Spinal cord (tissue), 10 donors: ENCODE results near the gene MSN. TPM values are rescaled to one million over a fixed set of nuclear protein-coding genes. Genes with fewer than 3 reads are reported as not detected.

ENCODE experiments used
- DNase-seq, 6 donors: peaks; one replicate each; pipeline versions ENCODE4 v3.0.0 to v3.0.0-alpha.2; 2013 to 2015; ENCODE audit warnings: low spot score in 6 of 6, low read depth in 4 of 6
- H3K27ac ChIP-seq: one replicate; pipeline ENCODE4 v1.5.1; 2013; ENCODE audit warnings: low read depth, low read length, control low read depth
- H3K27me3 ChIP-seq: one replicate; pipeline ENCODE4 v1.6.1; 2013; ENCODE audit warnings: low read length; ENCODE audit not compliant: control insufficient read depth, insufficient read depth
- H3K36me3 ChIP-seq: one replicate; pipeline ENCODE4 v1.6.1; 2013; ENCODE audit warnings: low read length; ENCODE audit not compliant: control insufficient read depth, insufficient read depth
- H3K4me1 ChIP-seq: one replicate; pipeline ENCODE4 v1.6.1; 2013; ENCODE audit warnings: low read length; ENCODE audit not compliant: control insufficient read depth, insufficient read depth
- H3K4me3 ChIP-seq: one replicate; pipeline ENCODE4 v1.5.1; 2013; ENCODE audit warnings: low read depth, low read length, control low read depth
- H3K9me3 ChIP-seq: one replicate; pipeline ENCODE4 v1.6.1; 2013; ENCODE audit warnings: low read length; ENCODE audit not compliant: control insufficient read depth, insufficient read depth
- WGBS: methylation state at CpG from one replicate; pipeline ENCODE4 v1.1.5; 2013; ENCODE audit warnings: missing lambda C conversion rate; ENCODE audit not compliant: insufficient coverage; 5-methylcytosine and 5-hydroxymethylcytosine counted together
- polyA plus RNA-seq, 2 donors: library from polyadenylated mRNA; unstranded; fragments of 120-200 nt; gene quantifications; one replicate each; pipeline ENCODE4 v1.2.1, GENCODE V29; 2013; ENCODE audit not compliant: insufficient read length in 2 of 2
- total RNA-seq, 2 donors: library from RNA; depleted of rRNA in 1 of 2; stranded (reverse); fragments of 120-200 nt in 1 of 2; fragments of >200 nt in 1 of 2; gene quantifications; one replicate each; pipeline versions ENCODE4 v1.2.3 to v1.2.4, GENCODE V29; 2013 to 2014
- donor health status: healthy.

Gene MSN
- total and polyA plus RNA-seq, 4 donors, result 75.2 to 156 (median 141) TPM

GRCh38 chrX:65668377-65669310 is 1.2 kb downstream of the MSN start:
- Histone ChIP-seq H3K36me3 (no peaks in the 10 kb centered on the region), H3K4me3 (peak overlapping the region; percentile 55), H3K4me1 (peaks cover 6% of the 10 kb centered on the region), H3K9me3 (no peaks in the 10 kb centered on the region), H3K27ac (peak overlapping the region; percentile 85), H3K27me3 (no peaks in the 10 kb centered on the region)
- DNase-seq, result peak in 3 of 6 donors; percentile 26 to 72 (median 57)
- WGBS, result 56% methylated on average over 4 of the region's 13 CpGs

DNA sequence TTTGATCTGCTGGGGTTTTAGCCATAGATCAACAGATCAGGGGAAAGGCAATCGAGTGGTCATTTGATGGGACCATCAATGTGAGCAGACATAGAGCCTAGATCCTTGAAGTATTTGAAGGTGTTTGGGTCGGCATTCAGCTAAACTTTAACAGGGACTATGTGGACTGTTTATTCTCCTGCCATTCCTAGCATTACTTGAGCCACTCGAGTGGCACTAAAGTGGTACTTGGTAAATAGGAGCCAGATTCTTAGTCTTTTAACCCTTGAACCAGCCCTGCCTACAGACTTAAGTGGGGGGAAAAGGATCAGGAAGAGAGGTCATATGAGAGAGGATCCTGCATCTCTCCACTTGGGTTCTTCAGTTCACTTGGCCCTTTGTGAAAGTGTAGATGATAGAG is 3.8 kb downstream of the MSN start:
- Histone ChIP-seq H3K27me3 (no peaks in the 10 kb centered on the region), H3K27ac (peak overlapping the region; percentile 31), H3K36me3 (no peaks in the 10 kb centered on the region), H3K4me3 (no peak overlapping the region), H3K9me3 (no peaks in the 10 kb centered on the region), H3K4me1 (peaks cover 6% of the 10 kb centered on the region)
- no peak for DNase-seq
- WGBS, result 52% methylated on average over 2 of the region's 3 CpGs

DNA sequence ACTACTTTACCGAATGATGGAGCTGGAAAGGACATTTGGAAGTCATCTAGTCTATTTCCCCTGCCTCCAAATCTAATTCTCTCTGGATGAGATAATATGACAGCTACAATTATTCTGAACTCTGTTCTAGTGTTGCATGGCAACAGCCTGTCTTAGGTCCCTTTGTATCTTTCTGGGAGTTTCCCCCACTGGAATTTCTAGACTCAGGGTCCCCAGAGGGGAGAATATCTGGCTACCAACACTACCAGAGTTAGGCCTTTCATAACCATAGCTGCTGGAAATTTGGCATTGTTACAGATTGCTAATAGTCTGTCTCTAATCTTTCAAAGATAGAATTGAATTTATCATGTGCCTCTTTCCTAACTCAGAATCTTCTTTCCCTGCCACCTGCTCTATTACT is 4.5 kb downstream of the MSN start:
- Histone ChIP-seq H3K27ac (peak overlapping the region; percentile 31), H3K27me3 (no peaks in the 10 kb centered on the region), H3K9me3 (no peaks in the 10 kb centered on the region), H3K4me3 (no peak overlapping the region), H3K4me1 (peaks cover 5% of the 10 kb centered on the region), H3K36me3 (no peaks in the 10 kb centered on the region)
- no peak for DNase-seq
- no CpG with 5 or more reads among the region's 1 CpG for WGBS

DNA sequence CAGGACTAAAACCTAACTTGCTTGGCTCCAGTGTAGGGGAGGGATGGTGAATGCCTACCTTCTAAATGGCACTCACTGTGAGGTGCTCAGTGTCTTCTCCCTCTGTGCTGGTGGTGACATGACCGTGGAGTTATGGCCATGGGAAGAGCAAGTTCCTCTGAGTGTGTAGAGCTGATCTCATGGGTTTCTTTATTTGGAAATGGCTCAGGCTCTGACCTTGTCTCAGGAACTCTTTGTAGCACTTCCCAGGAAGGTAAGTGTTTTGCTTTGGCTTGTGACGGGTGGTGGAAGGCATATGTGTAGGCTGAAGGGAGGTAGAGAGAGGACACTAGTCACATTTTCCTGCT is 6.4 kb downstream of the MSN start:
- H3K27me3 ChIP-seq, result no peaks in the 10 kb centered on the region
- no peak overlapping the region for H3K4me3 ChIP-seq
- no peaks in the 10 kb centered on the region for H3K36me3 ChIP-seq
- no peaks in the 10 kb centered on the region for H3K9me3 ChIP-seq
- H3K27ac ChIP-seq, result no peak overlapping the region
- peaks cover 3% of the 10 kb centered on the region for H3K4me1 ChIP-seq
- 100% methylated on average over 1 of the region's 2 CpGs for WGBS
- DNase-seq, result no peak

- H3K27ac ChIP-seq, result no peak overlapping the region
- no CpG with 5 or more reads among the region's 6 CpGs for WGBS
These were observed 6.9 kb downstream of the MSN start for GRCh38 chrX:65674204-65674893.

DNA sequence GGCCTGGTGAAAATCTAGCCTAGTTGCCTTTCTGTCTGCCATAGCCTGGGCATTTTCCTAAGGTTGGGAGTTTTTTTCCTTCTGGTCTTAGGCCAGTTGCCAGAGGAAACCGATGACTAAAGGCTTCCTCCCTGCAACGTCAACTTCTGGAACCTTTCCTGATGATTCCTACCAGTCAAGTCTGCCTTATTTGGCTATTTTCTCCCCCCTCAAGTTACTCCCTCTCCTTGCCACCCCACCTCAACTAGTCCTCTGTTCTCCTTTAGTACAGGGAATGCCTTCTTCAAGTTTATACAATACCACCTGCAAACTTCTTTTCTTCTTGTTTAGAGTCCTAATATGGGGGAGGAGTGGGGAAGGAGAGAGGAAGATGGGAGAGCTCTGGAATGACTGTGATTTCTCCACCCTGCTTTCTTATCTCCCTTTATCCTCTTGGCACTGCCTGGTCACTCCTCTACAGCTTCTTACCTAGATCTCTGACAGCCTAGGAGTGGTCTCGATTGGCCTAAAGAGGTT is 10.6 kb downstream of the MSN start:
- Histone ChIP-seq H3K4me1 (peaks cover 3% of the 10 kb centered on the region), H3K36me3 (no peaks in the 10 kb centered on the region), H3K9me3 (no peaks in the 10 kb centered on the region), H3K27me3 (no peaks in the 10 kb centered on the region), H3K4me3 (no peak overlapping the region), H3K27ac (no peak overlapping the region)
- peak in 1 of 6 donors; percentile 42 for DNase-seq
- 38% methylated on average over 1 of the region's 3 CpGs for WGBS

More at GRCh38 chrX:65674204-65674893, 6.9 kb downstream of the MSN start:
- Histone ChIP-seq H3K36me3 (no peaks in the 10 kb centered on the region), H3K27me3 (no peaks in the 10 kb centered on the region), H3K4me3 (no peak overlapping the region), H3K4me1 (peaks cover 3% of the 10 kb centered on the region), H3K9me3 (no peaks in the 10 kb centered on the region)
- no peak for DNase-seq

- Histone ChIP-seq H3K27me3 (no peaks in the 10 kb centered on the region), H3K4me1 (no peaks in the 10 kb centered on the region), H3K27ac (no peak overlapping the region), H3K9me3 (no peaks in the 10 kb centered on the region), H3K4me3 (no peak overlapping the region), H3K36me3 (no peaks in the 10 kb centered on the region)
- no peak for DNase-seq
- WGBS, result 60% methylated on average over 1 of the region's 1 CpG
These were observed 11.7 kb downstream of the MSN start for GRCh38 chrX:65679071-65679540.

GRCh38 chrX:65681810-65682209 is 14.4 kb downstream of the MSN start:
- H3K27me3 ChIP-seq, result no peaks in the 10 kb centered on the region
- H3K4me3 ChIP-seq, result no peak overlapping the region
- H3K4me1 ChIP-seq, result no peaks in the 10 kb centered on the region
- H3K9me3 ChIP-seq, result no peaks in the 10 kb centered on the region
- no peak for DNase-seq
- no peak overlapping the region for H3K27ac ChIP-seq
- H3K36me3 ChIP-seq, result no peaks in the 10 kb centered on the region

DNA sequence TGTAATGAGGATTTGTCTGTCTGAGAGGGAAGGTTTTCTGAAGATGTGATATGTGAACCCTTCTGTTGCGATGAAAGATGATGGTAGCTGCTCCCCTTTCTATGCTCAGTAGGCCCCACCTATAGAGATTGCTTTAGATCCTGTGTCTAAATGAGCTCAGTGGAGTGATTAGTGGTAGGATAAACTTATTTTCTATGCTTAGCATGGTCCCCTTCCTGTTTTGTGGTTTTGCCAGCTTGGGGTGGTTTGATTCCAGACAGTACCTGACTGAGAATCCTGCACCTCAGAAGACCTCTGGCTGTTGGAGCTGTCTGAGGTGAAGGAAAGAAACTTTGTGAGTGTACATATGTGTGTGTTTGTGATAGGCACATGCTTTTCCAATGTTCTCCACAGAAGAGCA is 17.7 kb downstream of the MSN start:
- H3K27ac ChIP-seq, result no peak overlapping the region
- WGBS, result 100% methylated on average over 1 of the region's 1 CpG
- H3K4me1 ChIP-seq, result no peaks in the 10 kb centered on the region
- DNase-seq, result no peak
- no peaks in the 10 kb centered on the region for H3K9me3 ChIP-seq
- H3K4me3 ChIP-seq, result no peak overlapping the region
- no peaks in the 10 kb centered on the region for H3K36me3 ChIP-seq
- H3K27me3 ChIP-seq, result no peaks in the 10 kb centered on the region
